GM19193 (cell line): Measurements from ENCODE around the gene MAPK8IP1.

Experiments used
- POLR2A ChIP-seq: IDR thresholded peaks from 4 replicates; pipeline ENCODE4 v1.6.1; 2011; ENCODE audit not compliant: insufficient read depth, insufficient read length; ENCODE audit errors: extremely low read depth

Gene MAPK8IP1

GRCh38 chr11:45894555-45895247, 9.2 kb downstream of the MAPK8IP1 start:
- TF ChIP-seq POLR2A, result no peak

GRCh38 chr11:45895553-45896259, 10.3 kb downstream of the MAPK8IP1 start:
- TF ChIP-seq POLR2A, result no peak

GRCh38 chr11:45896422-45896984, 11.1 kb downstream of the MAPK8IP1 start:
- TF ChIP-seq POLR2A, result no peak

GRCh38 chr11:45897556-45897955, 12.1 kb downstream of the MAPK8IP1 start:
- no peak for TF ChIP-seq POLR2A

GRCh38 chr11:45899086-45899447, 13.6 kb downstream of the MAPK8IP1 start:
- no peak for TF ChIP-seq POLR2A

GRCh38 chr11:45899448-45900174, 14.2 kb downstream of the MAPK8IP1 start:
- TF ChIP-seq POLR2A, result no peak

- TF ChIP-seq POLR2A, result no peak
Measured at GRCh38 chr11:45900916-45901617, 15.6 kb downstream of the MAPK8IP1 start.

- no peak for TF ChIP-seq POLR2A
Measured at GRCh38 chr11:45901626-45902025, 16.2 kb downstream of the MAPK8IP1 start.

GRCh38 chr11:45902452-45903380, 17.3 kb downstream of the MAPK8IP1 start:
- no peak for TF ChIP-seq POLR2A

GRCh38 chr11:45904309-45904915, 19.0 kb downstream of the MAPK8IP1 start:
- no peak for TF ChIP-seq POLR2A

- TF ChIP-seq POLR2A, result no peak
Measured at GRCh38 chr11:45905095-45905494, 19.6 kb downstream of the MAPK8IP1 start.

- TF ChIP-seq POLR2A, result no peak
Measured at GRCh38 chr11:45906096-45906682, 20.7 kb downstream of the MAPK8IP1 start.
